K562 (cell line): Measurements from ENCODE around the gene LCE3E. TPM values are rescaled to one million over a fixed set of nuclear protein-coding genes. Genes with fewer than 3 reads are reported as not detected.

Experiments
- ATAC-seq: fragments of 200-7000 bp; cut with Tn5 transposase; 3 replicates; pipeline ENCODE4 v1.9.1; 2020; ENCODE audit warnings: moderate library complexity
- BruUV-seq: library from RNA; stranded (reverse); fragments of 400-500 nt; replicated peaks from 2 replicates; lab custom pipeline; 2021; lab: Mats Ljungman, UMichigan
- CTCF ChIA-PET: fragments of 300-600 bp; formaldehyde crosslinking; extraction: SDS; loops from one replicate; lab custom pipeline; 2021; ENCODE audit warnings: low intra/inter-chr PET ratio; lab: Yijun Ruan, JAX
- POLR2A ChIA-PET: fragments of 300-600, 350-650 bp; sonication (Branson Sonifier 250); formaldehyde crosslinking; extraction: SDS; loops from one replicate; lab custom pipeline; 2021; ENCODE audit warnings: antibody characterized with exemption, inconsistent platforms; lab: Yijun Ruan, JAX
- DNase-seq, 4 experiments: peaks; one replicate each; pipeline versions ENCODE4 v3.0.0 to v3.0.0-alpha.2; 2011 to 2018; ENCODE audit warnings: low spot score in 3 of 4, mixed read lengths in 3 of 4; ENCODE audit errors: extremely low read depth in 1 of 4
- FAIRE-seq: peaks from 2 replicates; lab custom pipeline; 2011; peaks lifted over from hg19 to GRCh38; lab: Jason Lieb, UNC
- H2AFZ ChIP-seq: 2 replicates; pipeline ENCODE4 v1.6.0; 2011; ENCODE audit warnings: low read depth, low read length, control low read depth, inconsistent platforms
- H3K27ac ChIP-seq: fragments of 200-600 bp; 3 replicates; pipeline ENCODE4 v1.8.0; 2011; ENCODE audit warnings: low read depth, mild to moderate bottlenecking, control low read depth, inconsistent platforms, low read length, moderate library complexity, mixed read lengths; ENCODE audit errors: extremely low read depth
- H3K27me3 ChIP-seq, 2 experiments: fragments of 300-600 bp in 1 of 2; 2 replicates in 1 of 2; 3 replicates in 1 of 2; pipeline versions ENCODE4 v1.6.0 to v1.8.0; 2011; ENCODE audit warnings: inconsistent platforms in 2 of 2, low read length in 2 of 2, mild to moderate bottlenecking in 1 of 2, mixed read lengths in 1 of 2, moderate library complexity in 1 of 2; ENCODE audit not compliant: control insufficient read depth in 2 of 2, insufficient read depth in 2 of 2
- H3K36me3 ChIP-seq: fragments of 300-600 bp; 3 replicates; pipeline ENCODE4 v1.8.0; 2011; ENCODE audit warnings: mild to moderate bottlenecking, low read length, inconsistent platforms; ENCODE audit not compliant: control insufficient read depth, insufficient read depth
- H3K4me1 ChIP-seq, 2 experiments: fragments of 200-600 bp in 1 of 2; replicated peaks in 1 of 2; 2 replicates in 1 of 2; 3 replicates in 1 of 2; pipeline versions ENCODE4 v1.5.1 to v1.8.0; 2011; ENCODE audit warnings: inconsistent platforms in 2 of 2, low read length in 2 of 2, mild to moderate bottlenecking in 1 of 2, mixed read lengths in 1 of 2, moderate library complexity in 1 of 2; ENCODE audit not compliant: control insufficient read depth in 2 of 2, insufficient read depth in 2 of 2
- H3K4me2 ChIP-seq: 2 replicates; pipeline ENCODE4 v1.6.1; 2011; ENCODE audit warnings: low read length, control low read depth, inconsistent platforms, mixed read lengths; ENCODE audit not compliant: insufficient read depth
- H3K4me3 ChIP-seq: fragments of 200-600 bp; sonication (generic), shearing (Covaris generic); 2 replicates; pipeline ENCODE4 v1.5.1; 2016; ENCODE audit warnings: control low read depth, inconsistent platforms
- H3K79me2 ChIP-seq: fragments of 200-600 bp; 3 replicates; pipeline ENCODE4 v1.8.0; 2011; ENCODE audit warnings: low read length, inconsistent platforms; ENCODE audit not compliant: control insufficient read depth, insufficient read depth
- H3K9ac ChIP-seq, 2 experiments: 2 replicates each; pipeline versions ENCODE4 v1.6.0 to v1.6.1; 2011; ENCODE audit warnings: low read depth in 2 of 2, low read length in 2 of 2, control low read depth in 1 of 2, inconsistent platforms in 1 of 2, mild to moderate bottlenecking in 1 of 2, mixed read lengths in 1 of 2; ENCODE audit not compliant: insufficient read depth in 1 of 2
- H3K9me1 ChIP-seq: one replicate; pipeline ENCODE4 v1.6.0; 2011; ENCODE audit warnings: inconsistent platforms, mild to moderate bottlenecking, low read length, moderate library complexity; ENCODE audit not compliant: control insufficient read depth, insufficient read depth
- H3K9me3 ChIP-seq: replicated peaks from 2 replicates; pipeline ENCODE4 v1.5.1; 2011; ENCODE audit warnings: low read depth, low read length, inconsistent platforms; ENCODE audit not compliant: control insufficient read depth, insufficient read depth
- H4K20me1 ChIP-seq: replicated peaks from 2 replicates; pipeline ENCODE4 v1.6.1; 2011; ENCODE audit warnings: low read length, inconsistent platforms, mixed read lengths; ENCODE audit not compliant: control insufficient read depth, insufficient read depth
- HDGF ChIP-seq: fragments of 450-650 bp; IDR thresholded peaks from 2 replicates; pipeline ENCODE4 v1.6.1; 2016
- NCOA1 ChIP-seq: fragments of 450-650 bp; IDR thresholded peaks from 2 replicates; pipeline ENCODE4 v1.6.1; 2016; ENCODE audit warnings: low read depth
- NFRKB ChIP-seq: fragments of 450-650 bp; IDR thresholded peaks from 2 replicates; pipeline ENCODE4 v1.6.1; 2016; ENCODE audit warnings: low read depth
- RERE ChIP-seq: sonication (generic); formaldehyde crosslinking; IDR thresholded peaks from 2 replicates; pipeline ENCODE4 v1.8.0; 2023; ENCODE audit warnings: missing genetic modification reagents, mild to moderate bottlenecking, borderline replicate concordance
- SP2 ChIP-seq: IDR thresholded peaks from 2 replicates; pipeline ENCODE4 v1.6.1; 2011; ENCODE audit warnings: mild to moderate bottlenecking, low read depth, low read length, moderate library complexity; ENCODE audit not compliant: poor library complexity, severe bottlenecking; ENCODE audit errors: extremely low read depth
- SREBF1 ChIP-seq: fragments of 150-350 bp; IDR thresholded peaks from 2 replicates; pipeline ENCODE4 v1.6.1; 2014; ENCODE audit warnings: antibody characterized with exemption, low read depth, low read length, borderline replicate concordance
- TEAD2 ChIP-seq: fragments of 450-650 bp; IDR thresholded peaks from 2 replicates; pipeline ENCODE4 v1.6.1; 2016; ENCODE audit warnings: missing genetic modification characterization, control low read depth, missing compliant biosample characterization
- TEAD4 ChIP-seq, 2 experiments: sonication (generic) in 1 of 2; formaldehyde crosslinking in 1 of 2; IDR thresholded peaks; 2 replicates each; pipeline versions ENCODE4 v1.6.1 to v1.8.0; 2012 to 2022; ENCODE audit warnings: borderline replicate concordance in 1 of 2, inconsistent platforms in 1 of 2, low read length in 1 of 2, mild to moderate bottlenecking in 1 of 2, missing genetic modification reagents in 1 of 2
- THRAP3 ChIP-seq: fragments of 450-650 bp; IDR thresholded peaks from 2 replicates; pipeline ENCODE4 v1.6.1; 2016; ENCODE audit warnings: mild to moderate bottlenecking, inconsistent platforms, borderline replicate concordance
- ZNF668 ChIP-seq: fragments of 250-450 bp; sonication (Bioruptor Pico); IDR thresholded peaks from 2 replicates; pipeline ENCODE4 v1.8.0; 2022; ENCODE audit warnings: mild to moderate bottlenecking, inconsistent platforms
- WGBS: fragments of 100-300 bp; shearing (Covaris generic); methylation state at CpG from one replicate; pipeline ENCODE4 v1.1.6; 2016; ENCODE audit warnings: low coverage, mixed read lengths; ENCODE audit not compliant: insufficient coverage; ENCODE audit errors: missing lambda C conversion rate; 5-methylcytosine and 5-hydroxymethylcytosine counted together
- in situ Hi-C: fragments of 300-500 bp; cut with MboI; formaldehyde crosslinking; loops from 4 replicates; pipeline ENCODE4 v1.15.0; 2018; ENCODE audit warnings: inconsistent platforms, mixed read lengths
- intact Hi-C: fragments of 100-400 bp; cut with micrococcal nuclease; formaldehyde crosslinking; loops from 2 replicates; pipeline ENCODE4 v1.14.2; 2022
- polyA plus RNA-seq, 8 experiments: library from polyadenylated mRNA; depleted of rRNA in 4 of 8; stranded (reverse) in 5 of 8; unstranded in 3 of 8; fragments of >200 nt; fragmentation: Nextera tagmentation in 2 of 8; fragmentation: Illumina TruSeq in 1 of 8; extraction: Ambion mirVana in 2 of 8; extraction: Trizol in 1 of 8; gene quantifications; 2 replicates each; pipeline versions ENCODE4 v1.2.1 to v1.2.3, GENCODE V29; 2011 to 2014; ENCODE audit warnings: inconsistent platforms in 1 of 8, missing spikeins in 1 of 8
- total RNA-seq, 7 experiments: library from RNA; depleted of rRNA in 6 of 7; stranded (reverse); fragments of >200 nt in 6 of 7; fragmentation: Illumina TruSeq in 2 of 7; extraction: Trizol in 2 of 7; gene quantifications; 2 replicates each; pipeline versions ENCODE4 v1.2.1 to v1.2.3, GENCODE V29; 2011 to 2021; ENCODE audit warnings: low replicate concordance in 1 of 7
- TF ChIP-seq, protein P1 (sequence below): IDR thresholded peaks from 2 replicates; pipeline ENCODE4 v1.6.1; 2014; ENCODE audit warnings: antibody characterized with exemption
- TF ChIP-seq, protein P2 (sequence below): fragments of 250-450 bp; sonication (Bioruptor Pico); IDR thresholded peaks from 2 replicates; pipeline ENCODE4 v1.8.0; 2022; ENCODE audit warnings: moderate library complexity, mild to moderate bottlenecking, inconsistent platforms

The LCE3E gene
- total and polyA plus RNA-seq, 9 of the 15 experiments (the other 6 are each of a cell fraction or from before 2014, with no cell fraction given) = not detected

DNA sequence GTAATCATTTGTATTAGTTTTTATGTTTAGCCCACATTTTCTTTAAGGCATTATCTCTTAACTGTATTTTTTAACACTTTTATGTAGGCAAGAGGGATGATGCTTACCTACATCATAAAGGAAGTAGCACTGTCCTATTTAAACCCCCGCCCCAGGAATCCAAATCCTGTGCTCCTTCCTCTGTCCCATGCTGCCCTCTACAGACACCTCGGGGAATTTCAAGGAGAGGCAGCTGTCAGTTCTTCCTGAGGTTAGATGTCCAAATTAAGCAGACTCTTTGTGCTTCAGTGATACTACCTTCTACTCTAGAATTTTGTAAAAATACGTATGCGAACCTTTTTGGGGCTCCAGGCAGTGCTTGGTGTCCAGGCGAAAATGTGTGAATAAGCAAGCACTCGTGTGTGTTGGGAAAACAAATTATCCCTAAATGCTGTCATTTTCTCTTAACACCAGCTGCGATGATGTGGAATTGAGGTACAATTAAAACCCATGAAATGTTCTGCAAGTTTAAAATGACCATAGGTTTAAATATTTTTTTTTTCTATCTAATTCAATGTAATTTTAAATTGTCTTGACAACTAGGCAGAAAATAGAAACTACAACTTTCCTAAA lies 33.1 kb downstream of the LCE3E start:
- in situ Hi-C loops = no loop called here
- no peak overlapping the region for H3K9ac ChIP-seq
- H4K20me1 ChIP-seq = no peaks in the 10 kb centered on the region
- ChIA-PET CTCF (interaction anchor here (0.6 to 0.7 kb wide), 3 partner anchors 24 to 47 kb away, joined by 3 to 4 read pairs (median 3); no protein-coding TSS in a partner anchor), POLR2A (no interaction called here)
- no peaks in the 10 kb centered on the region for H3K36me3 ChIP-seq
- no peak overlapping the region for H3K4me2 ChIP-seq
- no peak overlapping the region for H3K27ac ChIP-seq
- H3K4me3 ChIP-seq = no peak overlapping the region
- H3K9me3 ChIP-seq = no peaks in the 10 kb centered on the region
- DNase-seq = peak; percentile 39 to 64 (median 58)
- ATAC-seq = peak; percentile 78; the same call in 2 of the 3 replicates
- BruUV-seq = no TSS peak
- peaks cover 2 to 5% of the 10 kb centered on the region in 2 experiments; a peak in 2 of 5 replicates for H3K27me3 ChIP-seq
- no peaks in the 10 kb centered on the region for H3K4me1 ChIP-seq
- FAIRE-seq = peak; percentile 86
- intact Hi-C loops = loop anchor here (5.0 kb wide), 1 partner anchor 46 kb away; no protein-coding TSS in a partner anchor
- H3K9me1 ChIP-seq = no peaks in the 10 kb centered on the region
- no peak overlapping the region for H2AFZ ChIP-seq
- under 1% methylated on average over 7 of the region's 7 CpGs for WGBS
- no peaks in the 10 kb centered on the region for H3K79me2 ChIP-seq
- no peak for TF ChIP-seq RERE (CRISPR knock-in tag)
- TF ChIP-seq, protein P1, sequence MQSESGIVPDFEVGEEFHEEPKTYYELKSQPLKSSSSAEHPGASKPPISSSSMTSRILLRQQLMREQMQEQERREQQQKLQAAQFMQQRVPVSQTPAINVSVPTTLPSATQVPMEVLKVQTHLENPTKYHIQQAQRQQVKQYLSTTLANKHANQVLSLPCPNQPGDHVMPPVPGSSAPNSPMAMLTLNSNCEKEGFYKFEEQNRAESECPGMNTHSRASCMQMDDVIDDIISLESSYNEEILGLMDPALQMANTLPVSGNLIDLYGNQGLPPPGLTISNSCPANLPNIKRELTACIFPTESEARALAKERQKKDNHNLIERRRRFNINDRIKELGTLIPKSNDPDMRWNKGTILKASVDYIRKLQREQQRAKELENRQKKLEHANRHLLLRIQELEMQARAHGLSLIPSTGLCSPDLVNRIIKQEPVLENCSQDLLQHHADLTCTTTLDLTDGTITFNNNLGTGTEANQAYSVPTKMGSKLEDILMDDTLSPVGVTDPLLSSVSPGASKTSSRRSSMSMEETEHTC = no peak
- TF ChIP-seq ZNF668 = no peak
- peak; percentile 76 for TF ChIP-seq TEAD4 (IDR thresholded peaks at IDR 0.05; ENCODE audit: low read length)
- no peak for TF ChIP-seq TEAD4 (CRISPR knock-in tag; IDR thresholded peaks at IDR 0.05; ENCODE audit: borderline replicate concordance)
- TF ChIP-seq, protein P2, sequence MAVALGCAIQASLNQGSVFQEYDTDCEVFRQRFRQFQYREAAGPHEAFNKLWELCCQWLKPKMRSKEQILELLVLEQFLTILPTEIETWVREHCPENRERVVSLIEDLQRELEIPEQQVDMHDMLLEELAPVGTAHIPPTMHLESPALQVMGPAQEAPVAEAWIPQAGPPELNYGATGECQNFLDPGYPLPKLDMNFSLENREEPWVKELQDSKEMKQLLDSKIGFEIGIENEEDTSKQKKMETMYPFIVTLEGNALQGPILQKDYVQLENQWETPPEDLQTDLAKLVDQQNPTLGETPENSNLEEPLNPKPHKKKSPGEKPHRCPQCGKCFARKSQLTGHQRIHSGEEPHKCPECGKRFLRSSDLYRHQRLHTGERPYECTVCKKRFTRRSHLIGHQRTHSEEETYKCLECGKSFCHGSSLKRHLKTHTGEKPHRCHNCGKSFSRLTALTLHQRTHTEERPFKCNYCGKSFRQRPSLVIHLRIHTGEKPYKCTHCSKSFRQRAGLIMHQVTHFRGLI (CRISPR knock-in tag) = no peak
- TF ChIP-seq HDGF = no peak
- no peak for TF ChIP-seq NFRKB
- no peak for TF ChIP-seq THRAP3
- no peak for TF ChIP-seq SP2
- no peak for TF ChIP-seq SREBF1
- peak; percentile 82 for TF ChIP-seq TEAD2 (tag)
- TF ChIP-seq NCOA1 = no peak
